ENCODE data around the gene PTPRD.

DNA sequence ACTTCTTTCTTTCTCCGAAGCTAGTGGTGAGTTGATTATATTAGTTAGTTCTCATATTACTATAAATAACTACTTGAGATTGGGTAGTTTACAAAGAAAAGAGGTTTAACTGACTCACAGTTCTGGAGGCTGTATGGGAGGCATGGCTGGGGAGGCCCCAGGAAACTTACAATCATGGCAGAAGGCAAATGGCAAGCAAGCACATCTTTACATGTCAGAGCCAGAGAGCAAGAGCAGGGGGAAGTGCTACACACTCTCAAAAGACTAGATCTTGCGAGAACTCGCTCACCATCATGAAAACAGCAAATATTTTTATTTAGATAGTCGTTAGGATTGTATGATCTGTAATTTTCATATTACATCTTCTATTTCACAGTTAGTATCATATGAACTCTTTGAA, 711.2 kb downstream of the PTPRD start:
- TF ChIP-seq POLR2A (IDR thresholded peaks at IDR 0.05; ENCODE audit: low read depth, low read length), result no peak
- no peak for TF ChIP-seq TAF1 (IDR thresholded peaks at IDR 0.05; ENCODE audit: borderline replicate concordance, low read depth, low read length)

Measured in GM12892 (cell line).